GM21360 (cell line): ENCODE measurements around the gene CRYGN.

ENCODE experiments used
- ATAC-seq: cut with Tn5 transposase; IDR thresholded peaks from one replicate; pipeline ENCODE4 v1.9.1; 2021; ENCODE audit warnings: mild to moderate bottlenecking, moderate library complexity; ENCODE audit not compliant: unreplicated experiment

The CRYGN gene

DNA sequence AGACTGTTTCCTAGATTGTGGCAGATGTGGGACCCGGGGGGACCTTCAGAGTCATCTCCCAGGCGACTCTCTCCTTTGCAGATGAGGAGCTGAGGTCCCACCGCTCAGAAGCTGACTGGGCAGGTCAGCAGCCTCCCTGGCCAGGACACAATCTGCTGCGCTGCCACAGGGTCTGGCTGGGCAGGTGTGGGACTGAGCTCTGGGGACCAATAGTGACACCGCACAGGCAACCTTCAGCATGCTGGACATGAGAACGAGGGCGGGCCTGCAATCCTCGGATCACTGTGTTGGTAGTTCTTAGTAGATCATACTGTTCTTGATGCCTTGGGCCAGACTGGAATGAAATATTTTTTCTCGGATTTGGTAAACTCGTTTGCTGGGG is 20.5 kb upstream of the CRYGN start:
- no peak for ATAC-seq

DNA sequence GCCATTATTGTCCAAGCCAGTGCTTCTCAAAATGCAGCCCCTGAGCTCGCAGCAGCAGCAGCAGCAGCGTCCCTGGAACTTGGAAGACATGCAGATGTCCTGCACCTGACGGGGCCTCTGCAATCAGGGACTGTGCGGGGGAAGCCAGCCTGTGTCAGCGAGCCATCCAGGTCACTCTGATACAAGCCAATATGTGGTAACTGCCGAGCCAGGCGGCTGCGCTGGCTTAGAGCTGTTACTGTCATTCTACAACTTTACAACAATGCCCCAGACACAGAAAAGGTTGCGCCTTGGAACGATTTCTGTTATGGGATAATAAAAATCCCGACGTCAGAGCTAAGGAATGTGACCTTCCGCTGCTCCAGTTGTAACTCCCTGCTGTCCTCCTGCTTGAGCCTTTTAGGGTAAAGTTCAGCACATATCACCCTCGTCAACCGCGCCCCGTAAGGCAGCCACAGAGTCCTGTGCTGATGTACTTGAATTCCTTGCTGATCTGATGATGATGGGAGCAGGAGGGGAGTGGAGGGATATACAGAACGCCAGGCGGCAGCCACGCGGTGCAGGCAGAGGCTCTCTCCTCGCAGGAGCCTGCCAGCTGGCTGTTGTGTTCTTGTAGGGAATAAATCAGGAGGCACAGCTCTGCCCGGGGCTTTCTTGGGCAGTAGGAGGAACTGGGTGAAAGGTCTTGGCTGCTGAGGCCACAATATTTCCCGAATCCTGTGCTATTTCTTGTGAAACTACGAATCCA is 20.0 kb upstream of the CRYGN start:
- ATAC-seq: no peak

DNA sequence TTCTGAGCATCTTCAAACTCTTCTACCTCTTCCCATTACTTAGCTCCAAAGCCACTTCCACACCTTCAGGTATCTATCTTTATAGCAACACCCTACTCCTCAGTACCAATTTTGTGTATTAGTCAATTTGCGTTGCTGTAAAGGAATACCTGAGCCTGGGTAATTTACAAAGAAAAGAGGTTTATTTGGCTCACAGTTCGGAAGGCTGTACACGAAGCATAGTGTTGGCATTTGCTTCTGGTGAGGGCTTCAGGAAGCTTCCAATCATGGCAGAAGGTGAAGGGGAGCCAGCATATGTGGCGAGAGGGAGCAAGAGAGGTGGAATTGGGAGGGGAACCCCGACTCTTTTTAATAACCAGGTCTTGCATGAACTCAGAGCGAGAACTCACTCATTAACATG is 17.6 kb upstream of the CRYGN start:
- ATAC-seq: no peak

- ATAC-seq: no peak
Observed at GRCh38 chr7:151456782-151457181, 16.8 kb upstream of the CRYGN start.

GRCh38 chr7:151456276-151456675 is 16.3 kb upstream of the CRYGN start:
- no peak for ATAC-seq

DNA sequence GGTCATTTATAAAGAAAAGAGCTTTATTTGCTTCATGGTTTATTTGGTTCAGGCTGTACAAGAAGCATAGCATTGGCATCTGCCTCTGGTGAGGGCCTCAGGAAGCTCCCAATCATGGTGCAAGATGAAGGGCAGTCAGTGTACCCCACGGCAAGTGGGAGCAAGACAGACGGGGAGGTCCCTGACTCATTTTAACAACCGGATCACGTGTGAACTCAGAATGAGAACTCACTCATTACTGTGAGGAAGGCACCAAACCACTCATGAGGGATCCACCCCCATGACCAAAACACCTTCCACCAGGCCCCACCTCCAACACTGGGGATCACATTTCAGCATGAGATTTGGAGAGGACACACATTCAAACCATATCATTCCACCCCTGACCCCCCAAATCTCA is 15.7 kb upstream of the CRYGN start:
- no peak for ATAC-seq

- no peak for ATAC-seq
Observed at GRCh38 chr7:151454932-151455530, 15.1 kb upstream of the CRYGN start.

GRCh38 chr7:151454305-151454704 is 14.4 kb upstream of the CRYGN start:
- no peak for ATAC-seq

GRCh38 chr7:151453326-151453791 is 13.4 kb upstream of the CRYGN start:
- no peak for ATAC-seq

DNA sequence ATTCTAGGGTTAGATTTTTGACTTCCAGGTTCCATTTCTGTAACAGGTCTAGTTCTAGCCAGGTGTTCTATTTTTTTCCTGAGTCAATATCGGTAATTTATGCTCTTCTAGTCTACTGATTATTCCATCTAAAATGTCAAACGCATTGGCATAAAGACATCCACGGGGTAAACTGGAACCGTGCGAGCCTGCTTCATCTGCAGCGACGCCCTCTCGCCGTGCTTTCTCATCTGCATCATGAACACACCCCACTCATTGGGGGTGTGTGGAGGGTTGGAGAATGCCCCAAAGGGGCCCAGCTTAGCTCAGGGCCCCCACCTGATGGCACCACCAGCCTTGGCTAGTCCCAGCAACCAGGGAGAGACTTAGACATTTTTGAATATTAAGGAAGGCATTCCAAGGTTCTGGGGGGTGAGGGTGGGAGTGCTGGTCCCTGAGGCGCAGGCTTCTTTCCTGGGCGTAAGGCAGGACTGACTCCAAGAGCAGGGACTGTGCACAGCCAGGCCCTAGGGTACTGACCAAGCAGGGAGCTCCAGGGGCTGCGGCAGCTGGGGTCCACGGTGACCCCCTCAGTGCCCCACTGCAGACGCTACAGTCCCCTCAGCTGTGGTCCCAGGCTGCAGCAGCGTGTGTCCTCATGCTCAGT is 12.9 kb upstream of the CRYGN start:
- ATAC-seq: no peak

- no peak for ATAC-seq
Observed at GRCh38 chr7:151451626-151452571, 12.0 kb upstream of the CRYGN start.

GRCh38 chr7:151451156-151451555 is 11.2 kb upstream of the CRYGN start:
- no peak for ATAC-seq

- ATAC-seq: no peak
Observed at GRCh38 chr7:151449990-151450389, 10.0 kb upstream of the CRYGN start.

GRCh38 chr7:151448261-151449252 is 8.6 kb upstream of the CRYGN start:
- ATAC-seq: peak; percentile 58

DNA sequence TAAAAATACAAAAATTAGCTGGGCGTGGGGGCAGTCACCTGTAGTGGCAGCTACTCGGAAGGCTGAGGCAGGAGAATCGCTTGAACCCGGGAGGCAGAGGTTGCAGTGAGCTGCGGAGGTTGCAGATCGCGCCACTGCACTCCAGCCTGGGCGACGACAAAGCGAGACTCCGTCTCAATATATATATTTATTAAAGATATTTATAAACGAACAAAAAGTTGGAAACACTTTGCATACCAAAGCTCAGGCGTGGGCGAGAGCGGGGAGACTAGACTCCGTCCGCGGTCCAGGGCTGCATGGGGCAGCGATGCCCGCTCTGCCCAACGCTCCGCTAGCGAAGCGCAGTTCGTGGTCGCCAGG is 7.9 kb upstream of the CRYGN start:
- ATAC-seq: no peak

GRCh38 chr7:151447312-151447711 is 7.4 kb upstream of the CRYGN start:
- ATAC-seq: no peak

- no peak for ATAC-seq
Observed at GRCh38 chr7:151446412-151446811, 6.5 kb upstream of the CRYGN start.

GRCh38 chr7:151444632-151445031 is 4.7 kb upstream of the CRYGN start:
- ATAC-seq: no peak

DNA sequence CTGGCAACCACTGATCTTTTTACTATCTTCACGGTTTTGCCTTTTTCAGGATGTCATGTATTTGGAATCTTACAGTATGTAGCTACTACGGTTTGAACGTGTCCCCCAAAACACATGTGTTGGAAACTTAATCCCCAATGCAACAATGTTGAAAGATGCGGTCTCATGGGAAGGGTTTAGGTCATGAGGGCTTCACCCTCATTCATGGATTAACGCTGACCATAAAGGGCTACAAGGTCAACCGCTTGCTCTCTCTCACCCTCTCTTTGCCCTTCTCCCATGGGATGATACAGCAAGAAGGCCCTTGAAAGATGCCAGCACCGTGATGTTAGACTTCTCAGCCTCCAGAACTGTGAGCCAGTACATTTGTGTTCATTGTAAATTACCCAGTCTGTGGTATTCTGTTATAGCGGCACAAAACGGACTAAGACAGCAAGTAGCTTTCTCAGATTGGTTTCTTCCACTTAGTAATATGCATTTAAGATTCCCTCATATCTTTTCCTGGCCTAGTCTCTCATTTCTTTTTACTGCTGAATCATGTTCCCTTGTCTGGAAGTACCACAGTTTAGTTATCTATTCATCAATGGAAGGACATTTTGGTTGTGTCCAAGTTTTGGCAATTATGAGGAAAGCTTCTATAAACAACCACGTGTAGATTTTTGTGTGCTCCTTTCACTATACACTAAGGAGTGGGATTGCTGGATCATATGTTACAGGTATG is 3.0 kb upstream of the CRYGN start:
- no peak for ATAC-seq
